OCI-LY7 (cell line): ENCODE results near the gene HIVEP3.

Source experiments
- CTCF ChIP-seq: fragments of 200-600 bp; sonication (generic); conservative IDR thresholded peaks from 2 replicates; pipeline ENCODE4 v1.5.1; 2014; ENCODE audit warnings: mild to moderate bottlenecking, antibody characterized with exemption, low read length, moderate library complexity, mixed read lengths
- EZH2phosphoT487 ChIP-seq: fragments of 200-600 bp; sonication (generic); IDR thresholded peaks from 2 replicates; pipeline ENCODE4 v1.6.1; 2018; ENCODE audit warnings: low read depth, borderline replicate concordance, mild to moderate bottlenecking, mixed run types, antibody characterized with exemption, low read length, moderate library complexity, mixed read lengths

GRCh38 chr1:41726292-41726691, 192.4 kb downstream of the HIVEP3 start:
- no peak for TF ChIP-seq CTCF
- TF ChIP-seq EZH2phosphoT487 = no peak
